ENCODE measurements around the gene MEN1. TPM values are rescaled to one million over a fixed set of nuclear protein-coding genes. Genes with fewer than 3 reads are reported as not detected.

MEN1 gene
- total RNA-seq, 1 donor from 2014 or later, result 24.6 TPM

DNA sequence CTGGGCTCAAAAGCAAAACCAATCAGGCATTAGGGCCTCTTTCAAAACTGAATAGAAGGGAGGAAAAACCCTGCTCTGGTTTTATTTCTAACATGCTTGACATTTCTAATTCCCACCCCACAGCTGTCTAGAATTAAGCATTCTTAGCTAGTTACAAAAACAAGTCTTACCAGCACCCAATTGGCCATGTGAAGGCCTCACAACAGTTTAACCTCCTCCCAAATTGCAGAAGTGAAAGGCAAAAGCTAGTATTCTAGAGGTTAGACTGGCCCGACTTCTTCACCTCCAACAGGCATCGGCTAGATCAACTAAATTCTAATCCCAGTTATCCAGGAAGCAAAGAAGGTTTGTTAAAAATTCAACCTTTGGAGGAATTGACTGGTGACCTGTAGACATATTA is 38.5 kb downstream of the MEN1 start:
- no peak for TF ChIP-seq CTCF (IDR thresholded peaks at IDR 0.05; ENCODE audit: insufficient read depth, low read length, poor library complexity, severe bottlenecking)
- DNase-seq (ENCODE audit: low read depth), result no peak
- H3K27me3 ChIP-seq (ENCODE audit: control insufficient read depth, insufficient read depth, low read length), result no peaks in the 10 kb centered on the region
- H3K4me3 ChIP-seq (ENCODE audit: low read depth, low read length), result no peak overlapping the region
- H3K36me3 ChIP-seq (ENCODE audit: control insufficient read depth, insufficient read depth, low read length), result peaks cover 20% of the 10 kb centered on the region

DNA sequence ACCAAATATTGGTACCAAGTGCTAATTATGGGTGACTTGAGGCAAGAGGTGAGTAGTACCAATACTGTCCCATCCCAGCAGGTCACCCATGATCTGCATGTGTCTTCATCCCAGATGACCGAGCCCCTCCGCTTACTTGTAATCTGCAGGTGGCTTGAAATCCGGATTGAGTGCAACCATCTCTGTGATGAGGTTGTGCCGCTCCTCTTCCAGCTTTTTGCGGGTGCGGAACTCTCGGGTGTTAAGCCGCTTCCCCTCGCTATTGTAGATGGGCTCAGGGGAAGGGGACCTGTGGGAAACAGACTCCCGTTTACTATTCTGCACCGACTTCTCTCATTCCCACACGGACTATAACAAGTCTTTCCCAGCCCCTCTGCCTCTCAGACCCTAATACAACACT is 40.2 kb downstream of the MEN1 start:
- Histone ChIP-seq H3K36me3 (ENCODE audit: control insufficient read depth, insufficient read depth, low read length) (peaks cover 22% of the 10 kb centered on the region), H3K27me3 (ENCODE audit: control insufficient read depth, insufficient read depth, low read length) (no peaks in the 10 kb centered on the region), H3K4me3 (ENCODE audit: low read depth, low read length) (no peak overlapping the region)
- no peak for DNase-seq (ENCODE audit: low read depth)
- TF ChIP-seq CTCF (IDR thresholded peaks at IDR 0.05; ENCODE audit: insufficient read depth, low read length, poor library complexity, severe bottlenecking), result no peak

DNA sequence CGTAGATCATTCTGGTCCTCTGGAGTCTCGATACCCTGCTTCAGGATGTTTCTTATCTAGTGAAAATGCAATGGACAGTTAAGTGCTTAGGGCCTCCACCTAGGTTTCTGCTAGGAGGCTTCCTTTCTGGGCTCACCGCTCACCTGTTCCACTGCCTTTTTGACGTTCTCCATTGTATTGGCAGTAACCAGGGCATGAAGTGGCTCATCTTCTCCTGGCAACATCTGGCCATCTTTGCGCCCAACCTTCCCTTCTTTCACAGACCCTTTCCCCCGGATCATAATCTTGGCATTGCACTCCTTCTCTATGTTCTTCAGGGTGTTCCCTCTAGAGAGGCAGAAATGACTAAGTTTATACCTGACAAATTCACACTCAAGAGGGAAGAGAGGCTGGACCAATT is 41.1 kb downstream of the MEN1 start:
- Histone ChIP-seq H3K4me3 (ENCODE audit: low read depth, low read length) (no peak overlapping the region), H3K27me3 (ENCODE audit: control insufficient read depth, insufficient read depth, low read length) (no peaks in the 10 kb centered on the region), H3K36me3 (ENCODE audit: control insufficient read depth, insufficient read depth, low read length) (peaks cover 21% of the 10 kb centered on the region)
- no peak for DNase-seq (ENCODE audit: low read depth)
- TF ChIP-seq CTCF (IDR thresholded peaks at IDR 0.05; ENCODE audit: insufficient read depth, low read length, poor library complexity, severe bottlenecking), result no peak

- no peak for TF ChIP-seq CTCF (IDR thresholded peaks at IDR 0.05; ENCODE audit: insufficient read depth, low read length, poor library complexity, severe bottlenecking)
- H3K27me3 ChIP-seq (ENCODE audit: control insufficient read depth, insufficient read depth, low read length), result no peaks in the 10 kb centered on the region
- H3K36me3 ChIP-seq (ENCODE audit: control insufficient read depth, insufficient read depth, low read length), result peaks cover 18% of the 10 kb centered on the region
- no peak for DNase-seq (ENCODE audit: low read depth)
- H3K4me3 ChIP-seq (ENCODE audit: low read depth, low read length), result no peak overlapping the region
These were observed 42.1 kb downstream of the MEN1 start for GRCh38 chr11:64768300-64768694.

GRCh38 chr11:64767344-64768299 is 42.7 kb downstream of the MEN1 start:
- peak; percentile 75 for TF ChIP-seq CTCF (IDR thresholded peaks at IDR 0.05; ENCODE audit: insufficient read depth, low read length, poor library complexity, severe bottlenecking)
- no peak for DNase-seq (ENCODE audit: low read depth)
- Histone ChIP-seq H3K4me3 (ENCODE audit: low read depth, low read length) (no peak overlapping the region), H3K27me3 (ENCODE audit: control insufficient read depth, insufficient read depth, low read length) (no peaks in the 10 kb centered on the region), H3K36me3 (ENCODE audit: control insufficient read depth, insufficient read depth, low read length) (peaks cover 17% of the 10 kb centered on the region)

All from kidney epithelial cell (primary cell).